Cardiac fibroblast (primary cell): Measurements from ENCODE around the gene FHIP1A.

ENCODE experiments used
- DNase-seq, 2 donors: peaks; one replicate each; pipeline versions ENCODE4 v3.0.0 to v3.0.0-alpha.2; 2010; ENCODE audit warnings: low read depth in 2 of 2
- H3K4me3 ChIP-seq, 2 donors: replicated peaks in 1 of 2; 1 replicate in 1 of 2; 2 replicates in 1 of 2; pipeline ENCODE4 v1.5.1; 2011; ENCODE audit warnings: low read depth in 2 of 2, low read length in 2 of 2, mild to moderate bottlenecking in 2 of 2, moderate library complexity in 1 of 2
- TF ChIP-seq, protein P1 (sequence below): IDR thresholded peaks from one replicate; pipeline ENCODE4 v1.5.1; 2011; ENCODE audit warnings: low read depth, mild to moderate bottlenecking, low read length, inconsistent platforms

The FHIP1A gene

GRCh38 chr4:151408630-151409469 is at the start of gene FHIP1A:
TSS of gene FHIP1A (plus strand) at chr4:151409176. CDS start at chr4:151566260, 157,084 bp downstream.
- TF ChIP-seq, protein P1, sequence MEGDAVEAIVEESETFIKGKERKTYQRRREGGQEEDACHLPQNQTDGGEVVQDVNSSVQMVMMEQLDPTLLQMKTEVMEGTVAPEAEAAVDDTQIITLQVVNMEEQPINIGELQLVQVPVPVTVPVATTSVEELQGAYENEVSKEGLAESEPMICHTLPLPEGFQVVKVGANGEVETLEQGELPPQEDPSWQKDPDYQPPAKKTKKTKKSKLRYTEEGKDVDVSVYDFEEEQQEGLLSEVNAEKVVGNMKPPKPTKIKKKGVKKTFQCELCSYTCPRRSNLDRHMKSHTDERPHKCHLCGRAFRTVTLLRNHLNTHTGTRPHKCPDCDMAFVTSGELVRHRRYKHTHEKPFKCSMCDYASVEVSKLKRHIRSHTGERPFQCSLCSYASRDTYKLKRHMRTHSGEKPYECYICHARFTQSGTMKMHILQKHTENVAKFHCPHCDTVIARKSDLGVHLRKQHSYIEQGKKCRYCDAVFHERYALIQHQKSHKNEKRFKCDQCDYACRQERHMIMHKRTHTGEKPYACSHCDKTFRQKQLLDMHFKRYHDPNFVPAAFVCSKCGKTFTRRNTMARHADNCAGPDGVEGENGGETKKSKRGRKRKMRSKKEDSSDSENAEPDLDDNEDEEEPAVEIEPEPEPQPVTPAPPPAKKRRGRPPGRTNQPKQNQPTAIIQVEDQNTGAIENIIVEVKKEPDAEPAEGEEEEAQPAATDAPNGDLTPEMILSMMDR, result peak; percentile 9
- peak; percentile 39 to 50 for DNase-seq
- H3K4me3 ChIP-seq, result peak within 1 kb of the TSS; percentile 51 to 56

DNA sequence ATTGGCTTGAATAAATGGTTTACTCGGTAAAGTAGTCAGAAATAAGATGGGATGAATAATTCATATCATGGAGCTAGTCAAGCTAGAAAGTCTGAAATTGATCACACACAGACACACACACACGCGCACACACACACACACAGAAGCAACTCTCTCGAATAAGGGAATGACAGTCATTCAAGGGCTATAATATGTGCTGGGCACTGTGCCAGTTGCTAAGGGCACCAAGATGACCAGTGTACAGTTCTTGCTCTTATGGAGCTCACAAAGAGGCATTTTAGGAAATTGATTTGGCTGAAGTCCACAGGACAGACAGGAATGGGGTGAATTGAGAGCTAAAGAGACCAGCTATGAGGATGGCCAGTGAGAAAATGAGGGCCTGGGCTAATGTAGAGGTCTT is 49.4 kb upstream of the FHIP1A start:
- TF ChIP-seq, protein P1, result no peak
- DNase-seq, result peak; percentile 9 to 18
- H3K4me3 ChIP-seq, result no peak overlapping the region

- DNase-seq, result no peak
- no peak overlapping the region for H3K4me3 ChIP-seq
- TF ChIP-seq, protein P1, result no peak
These were observed 47.9 kb upstream of the FHIP1A start for GRCh38 chr4:151361126-151361525.

DNA sequence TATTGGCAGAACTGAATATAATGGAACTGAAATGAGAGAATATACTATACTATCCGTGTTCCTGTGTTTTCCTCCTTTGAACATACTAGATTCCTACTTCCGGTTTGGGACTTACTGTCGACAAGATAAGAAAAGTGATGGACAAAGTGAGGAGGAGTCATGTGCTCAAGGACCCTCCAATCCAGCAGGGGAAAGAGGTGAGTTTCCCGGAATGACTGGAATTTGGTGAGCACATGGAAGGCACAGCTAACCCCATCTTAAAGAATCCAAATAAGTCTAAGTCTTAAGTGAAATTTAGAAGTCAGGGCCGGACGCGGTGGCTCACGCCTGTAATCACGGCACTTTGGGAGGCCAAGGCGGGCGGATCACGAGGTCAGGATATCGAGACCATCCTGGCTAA is 47.0 kb upstream of the FHIP1A start:
- no peak overlapping the region for H3K4me3 ChIP-seq
- no peak for DNase-seq
- TF ChIP-seq, protein P1, result no peak

GRCh38 chr4:151362404-151363164 is 46.4 kb upstream of the FHIP1A start:
- DNase-seq, result peak; percentile 89 to 91
- TF ChIP-seq, protein P1, result peak; percentile 99
- no peak overlapping the region for H3K4me3 ChIP-seq

GRCh38 chr4:151376540-151376939 is 32.4 kb upstream of the FHIP1A start:
- H3K4me3 ChIP-seq, result no peak overlapping the region
- DNase-seq, result no peak
- TF ChIP-seq, protein P1, result no peak
